Epithelial cell of prostate (primary cell): Measurements from ENCODE around the gene INKA1.
"Not testable (repeated sequence)": the region's sequence is repeated elsewhere in the genome, so short reads cannot be mapped to it uniquely, and the experiment has no call there.

Source experiments
- DNase-seq: peaks from one replicate; pipeline ENCODE4 v3.0.0-alpha.2; 2011; ENCODE audit warnings: low read depth, low spot score
- H3K27ac ChIP-seq: fragments of 450-650 bp; 2 replicates; pipeline ENCODE4 v1.5.1; 2017; ENCODE audit warnings: mild to moderate bottlenecking

INKA1 gene

DNA sequence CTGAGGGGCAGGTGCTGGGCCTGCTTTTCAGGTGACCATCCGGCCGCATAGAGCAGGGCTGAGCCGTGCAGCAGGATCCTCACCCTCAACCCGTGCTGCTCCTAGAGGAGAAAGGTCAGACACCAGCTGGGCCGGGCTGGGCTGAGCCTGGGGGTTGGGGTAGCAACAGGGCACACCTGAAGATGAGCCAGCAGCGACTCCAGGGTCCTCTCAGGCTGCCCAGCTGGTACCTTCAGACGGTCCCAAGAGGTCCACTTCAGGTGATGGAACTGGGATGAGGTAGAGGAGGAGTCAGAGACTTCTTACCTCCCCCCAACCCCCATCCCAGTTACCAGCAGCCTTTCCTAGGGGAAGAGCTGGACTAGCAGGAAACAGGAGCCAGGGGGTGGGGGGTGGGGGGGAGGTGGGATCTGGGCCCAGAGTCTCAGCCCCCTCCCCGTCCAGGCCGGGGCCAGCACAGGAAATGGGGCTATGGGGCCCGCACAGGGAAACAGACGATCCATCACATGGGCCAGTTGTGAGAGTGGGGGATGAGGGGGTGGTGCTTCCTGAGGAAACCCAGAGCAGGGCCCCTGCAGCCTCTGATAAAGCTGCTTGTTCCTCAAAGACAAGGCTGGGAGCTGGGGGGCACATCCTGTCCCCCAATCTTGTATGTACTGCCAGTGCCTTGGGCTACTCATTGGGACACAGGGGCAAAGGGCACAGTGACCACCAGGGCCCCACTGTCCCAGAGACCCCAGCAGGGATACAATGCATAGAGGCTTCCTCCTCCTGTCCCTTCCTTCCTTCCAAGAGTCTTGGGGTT, 3.0 kb downstream of the INKA1 start:
- no peak for DNase-seq
- H3K27ac ChIP-seq: no peak overlapping the region

DNA sequence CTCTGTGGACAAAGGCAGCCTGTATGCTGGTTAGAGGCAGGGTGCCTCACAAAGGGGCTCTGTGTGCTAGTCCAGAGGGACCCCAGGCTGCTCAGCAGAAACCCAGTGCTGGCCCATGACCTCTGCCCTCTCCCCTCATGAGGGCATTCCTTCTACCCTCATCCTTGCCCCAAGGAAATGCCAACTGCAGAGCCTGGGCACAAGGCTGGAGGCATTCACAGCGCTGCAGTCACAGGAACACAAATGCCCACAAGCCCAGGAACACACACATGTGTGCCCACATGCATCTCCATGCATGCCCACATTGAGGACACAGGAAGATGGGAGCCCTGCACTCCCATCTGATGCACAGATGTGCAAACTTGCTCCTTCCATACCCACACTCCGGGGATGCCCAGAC, 3.8 kb downstream of the INKA1 start:
- H3K27ac ChIP-seq: no peak overlapping the region
- DNase-seq: no peak

DNA sequence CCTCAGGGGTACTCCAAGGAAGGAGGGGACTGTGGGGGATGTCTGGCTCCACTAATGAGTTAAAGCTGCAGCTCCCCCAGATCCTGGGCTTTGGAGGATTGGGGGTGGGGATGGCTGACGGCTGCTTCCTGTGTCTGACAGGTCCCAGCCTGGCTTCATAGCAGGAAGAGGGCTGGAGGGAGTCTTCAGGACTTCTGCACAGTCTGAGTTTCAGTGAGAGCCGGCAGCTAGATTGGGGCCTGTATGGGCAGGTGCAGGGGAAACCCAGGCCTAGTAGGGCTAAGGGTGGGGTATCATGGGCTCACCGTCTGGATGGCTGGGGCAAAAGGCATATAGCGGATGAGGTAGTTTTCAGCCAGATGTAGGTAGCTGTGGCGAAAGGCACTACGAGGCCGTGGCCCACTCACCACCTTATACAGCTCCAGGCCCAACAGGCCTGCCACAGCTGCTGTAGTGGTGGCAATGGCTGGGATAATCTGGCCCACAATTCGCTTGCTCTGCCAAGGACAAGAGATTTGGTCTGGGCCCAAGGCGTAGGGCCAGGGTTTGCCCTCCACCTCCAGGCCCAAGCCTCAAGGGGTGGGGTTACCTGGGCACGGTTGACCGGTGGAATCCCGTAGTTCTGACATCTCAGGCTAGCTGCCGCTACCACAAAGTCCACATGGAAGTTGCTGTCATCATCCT, 4.5 kb downstream of the INKA1 start:
- no peak overlapping the region for H3K27ac ChIP-seq
- DNase-seq: no peak

DNA sequence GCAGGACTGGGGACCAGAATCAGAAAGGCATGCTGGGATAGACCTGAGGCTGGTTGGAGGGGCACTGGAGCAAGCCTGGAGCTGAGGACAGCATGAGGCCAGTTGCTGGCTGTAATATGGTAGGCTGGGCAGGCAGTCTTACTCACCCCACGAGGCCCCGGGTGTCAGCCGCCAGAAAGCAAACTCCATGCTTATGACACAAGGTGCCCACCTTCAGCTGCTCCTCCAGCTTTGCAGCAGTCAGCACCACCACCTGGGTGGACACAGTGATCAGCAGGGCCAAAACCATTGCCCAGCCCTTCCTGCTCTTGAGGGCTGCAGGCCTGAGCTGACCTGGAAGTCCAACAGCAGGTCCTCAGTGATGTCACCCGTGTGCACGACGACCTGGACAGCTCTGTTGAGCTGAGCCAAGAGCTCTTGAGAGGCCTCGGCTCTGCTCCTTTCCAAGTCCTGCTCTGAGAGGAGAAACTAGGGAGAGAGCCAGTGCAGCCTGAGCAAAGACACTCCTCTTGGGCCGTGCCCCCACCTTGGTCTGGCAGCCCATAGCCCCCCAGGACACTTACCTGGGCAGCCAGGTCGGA, 9.9 kb downstream of the INKA1 start:
- DNase-seq: no peak
- no peak overlapping the region for H3K27ac ChIP-seq

DNA sequence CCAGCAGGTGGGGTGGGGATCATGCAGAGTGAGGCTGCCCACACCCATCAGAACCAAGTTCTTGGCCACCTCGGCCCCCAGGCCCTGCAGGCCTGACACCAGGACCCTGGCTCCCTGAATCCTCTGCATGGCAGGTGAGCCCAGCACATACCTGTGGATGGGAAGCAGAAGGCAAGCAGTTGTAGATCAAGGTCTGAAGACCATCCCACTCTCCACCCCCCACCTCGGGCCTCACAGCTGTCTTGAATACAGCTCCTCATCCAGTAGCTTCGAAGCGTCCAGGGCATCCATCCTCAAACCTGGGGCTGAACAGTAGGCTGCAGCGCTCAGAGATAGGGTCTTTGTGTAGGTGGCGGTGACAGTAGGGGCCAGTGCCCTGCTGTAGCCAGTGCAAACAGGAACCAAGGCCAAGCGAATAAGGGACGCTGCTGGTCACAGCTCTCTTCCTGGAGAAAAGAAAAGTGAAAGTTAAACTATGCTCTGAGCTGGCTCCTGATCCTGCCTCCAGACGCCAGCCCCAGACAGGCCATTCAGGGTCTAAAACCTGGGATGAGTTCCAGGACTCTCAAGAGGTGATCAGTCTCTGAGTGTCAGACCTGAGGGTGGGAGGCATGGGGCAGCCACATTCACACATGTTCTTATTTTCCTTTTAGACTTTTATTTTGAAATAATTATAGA, 10.6 kb downstream of the INKA1 start, which contains the start of gene UBA7:
Gene UBA7 (minus strand): TSS at position 457 of the 678 bp plus-strand sequence. CDS start 166 bp downstream, at position 291.
- DNase-seq: no peak
- no peak within 1 kb of the TSS for H3K27ac ChIP-seq

DNA sequence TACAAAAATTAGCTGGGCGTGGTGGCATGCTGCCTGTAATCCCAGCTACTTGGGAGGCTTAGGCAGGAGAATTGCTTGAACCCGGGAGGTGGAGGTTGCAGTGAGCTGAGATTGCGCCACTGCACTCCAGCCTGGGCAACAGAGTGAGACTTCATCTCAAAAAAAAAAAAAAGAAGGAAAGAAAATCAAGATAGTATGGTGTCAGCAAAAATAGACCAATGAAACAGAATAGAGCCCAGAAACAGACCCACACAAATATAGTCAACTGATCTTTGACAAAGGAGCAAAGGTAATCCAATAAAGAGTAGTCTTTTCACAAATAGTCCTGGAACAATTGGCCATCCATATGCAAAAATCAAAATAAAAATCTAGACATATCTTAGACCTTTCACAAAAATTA, 20.1 kb downstream of the INKA1 start:
- DNase-seq, H3K27ac ChIP-seq: not testable (repeated sequence)

DNA sequence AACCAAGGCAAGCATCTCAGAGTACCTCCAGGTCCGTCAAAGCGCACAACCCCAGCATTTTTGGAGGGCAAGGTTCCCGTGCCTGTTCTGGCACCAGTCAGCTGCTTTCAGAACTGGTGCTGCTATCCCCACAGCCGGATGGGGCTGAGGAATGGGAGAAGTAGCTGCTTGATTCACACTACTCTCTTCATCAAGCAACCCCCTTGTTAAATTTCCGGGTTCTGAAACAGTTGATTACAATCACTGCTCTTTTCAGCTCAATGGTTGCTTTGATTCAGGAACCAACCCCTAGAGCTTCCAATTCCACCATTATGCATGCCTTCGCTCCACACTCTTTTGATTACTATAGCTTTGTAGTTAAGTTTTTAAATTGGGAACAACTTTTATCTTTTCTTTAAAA, 23.0 kb downstream of the INKA1 start:
- H3K27ac ChIP-seq: no peak overlapping the region
- DNase-seq: no peak

DNA sequence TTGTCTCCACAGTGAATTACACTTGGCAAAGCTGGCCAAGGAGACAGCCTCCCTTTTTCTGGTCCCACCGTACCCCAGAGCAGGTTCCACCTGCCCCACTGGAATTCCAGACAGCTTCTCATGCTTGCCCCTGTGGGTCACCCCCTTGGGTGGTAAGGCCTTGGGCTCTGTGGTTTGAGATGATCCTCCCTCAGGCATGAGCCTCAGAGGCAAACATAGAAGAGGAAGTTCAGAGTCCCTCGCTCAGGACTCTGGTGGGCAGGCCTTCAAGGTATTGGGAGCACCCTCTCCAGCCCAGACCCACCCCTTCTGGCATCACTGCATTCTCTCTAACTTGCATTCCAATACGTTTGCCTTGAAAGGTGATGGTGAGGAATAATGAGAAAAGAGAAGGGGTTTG, 28.3 kb downstream of the INKA1 start:
- DNase-seq: no peak
- H3K27ac ChIP-seq: no peak overlapping the region

DNA sequence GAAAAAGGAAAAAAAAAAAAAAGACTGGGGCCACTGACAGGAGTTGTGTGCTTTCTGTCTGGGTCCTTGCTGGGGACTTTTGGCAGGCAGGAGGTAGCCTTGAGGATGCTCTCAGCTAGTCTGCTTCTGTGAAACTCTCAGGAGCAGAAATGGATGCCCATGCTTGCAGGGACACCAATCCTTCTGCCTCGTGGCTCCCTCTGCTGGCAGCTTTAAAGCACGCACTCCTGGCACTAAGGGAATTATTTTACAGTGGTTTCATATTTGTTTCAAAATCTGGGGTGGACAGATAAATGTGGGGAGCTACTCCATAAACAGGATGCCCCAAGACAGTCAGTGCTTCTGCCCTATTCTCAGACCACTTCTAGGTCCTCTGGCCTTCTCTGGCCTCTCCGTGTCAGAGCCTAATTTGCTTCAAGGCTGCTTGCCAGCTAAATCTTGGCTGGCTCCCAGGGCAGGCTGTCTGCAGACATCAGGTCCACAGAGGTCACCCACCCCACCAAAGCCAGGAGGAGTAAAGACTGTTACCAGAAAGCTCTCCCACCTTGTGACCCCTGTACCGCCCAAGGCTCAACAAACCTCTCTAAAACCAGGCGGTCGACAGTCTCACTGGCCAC, 36.2 kb downstream of the INKA1 start:
- peak; percentile 12 for DNase-seq
- H3K27ac ChIP-seq: no peak overlapping the region

DNA sequence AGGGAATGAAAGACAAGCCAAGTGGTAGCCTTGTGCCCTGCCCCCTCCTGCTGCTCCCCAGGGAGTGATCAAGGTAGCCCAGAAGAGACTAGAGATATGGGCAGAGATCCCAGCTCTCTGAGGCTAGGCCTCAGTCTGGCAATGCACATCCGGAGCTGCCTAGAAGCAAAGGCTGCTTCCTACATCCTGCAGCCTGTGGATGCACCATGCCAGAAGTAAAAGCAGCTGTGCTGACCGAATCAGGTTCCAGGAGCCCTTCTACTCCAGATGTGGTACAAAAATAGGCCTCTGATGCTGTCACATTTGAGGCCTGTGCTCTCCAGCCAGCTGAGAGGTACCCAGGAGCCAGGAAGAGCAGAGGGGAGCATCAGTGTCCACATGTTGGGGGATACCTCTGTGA, 37.3 kb downstream of the INKA1 start:
- H3K27ac ChIP-seq: no peak overlapping the region
- no peak for DNase-seq

DNA sequence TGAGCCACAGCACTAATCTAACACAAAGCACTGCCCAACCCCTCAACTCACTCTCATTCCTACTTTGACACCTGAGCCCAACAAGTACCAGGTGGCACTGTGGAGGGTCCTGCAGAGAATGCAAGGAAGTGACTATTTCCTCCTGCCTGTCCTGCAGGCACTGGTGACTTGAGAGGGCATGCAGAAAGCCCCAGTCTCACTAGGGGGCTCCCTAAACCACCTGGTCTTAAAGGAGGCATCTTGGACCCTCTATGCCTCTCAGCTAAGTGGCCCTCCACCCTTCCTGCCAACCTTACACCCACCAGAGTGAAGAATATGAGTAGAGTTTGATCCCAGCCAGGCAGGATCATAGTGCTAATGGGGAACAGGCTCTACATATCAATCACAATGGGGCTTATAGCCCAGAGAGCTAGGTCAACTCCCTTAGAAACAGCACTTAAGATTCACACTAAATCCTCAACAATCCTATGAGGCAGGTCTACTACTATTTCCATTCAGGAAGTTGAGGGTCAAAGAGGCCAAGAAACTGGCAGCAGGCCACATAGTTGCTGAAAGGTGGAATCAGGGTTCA, 38.1 kb downstream of the INKA1 start:
- no peak overlapping the region for H3K27ac ChIP-seq
- no peak for DNase-seq

DNA sequence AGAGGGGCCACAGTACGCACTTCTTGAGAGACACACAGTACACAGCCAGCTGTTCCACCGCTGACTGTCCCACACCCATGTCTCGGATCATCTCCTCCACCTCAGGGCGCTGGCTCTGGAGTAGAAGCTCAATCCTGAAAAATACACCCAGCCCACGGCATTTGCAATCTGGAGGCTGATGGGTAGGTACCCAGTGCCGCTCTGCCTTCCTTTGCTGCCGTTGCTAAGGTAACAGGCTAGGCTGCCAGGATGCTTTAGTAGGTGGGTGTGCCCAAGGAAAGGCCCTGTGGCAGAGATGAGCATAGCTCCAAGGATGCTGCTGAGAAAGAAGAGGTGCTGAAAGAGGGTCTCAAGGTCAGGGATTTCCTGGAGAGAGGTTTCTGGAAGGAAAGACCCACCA, 38.7 kb downstream of the INKA1 start:
- DNase-seq: no peak
- no peak overlapping the region for H3K27ac ChIP-seq

DNA sequence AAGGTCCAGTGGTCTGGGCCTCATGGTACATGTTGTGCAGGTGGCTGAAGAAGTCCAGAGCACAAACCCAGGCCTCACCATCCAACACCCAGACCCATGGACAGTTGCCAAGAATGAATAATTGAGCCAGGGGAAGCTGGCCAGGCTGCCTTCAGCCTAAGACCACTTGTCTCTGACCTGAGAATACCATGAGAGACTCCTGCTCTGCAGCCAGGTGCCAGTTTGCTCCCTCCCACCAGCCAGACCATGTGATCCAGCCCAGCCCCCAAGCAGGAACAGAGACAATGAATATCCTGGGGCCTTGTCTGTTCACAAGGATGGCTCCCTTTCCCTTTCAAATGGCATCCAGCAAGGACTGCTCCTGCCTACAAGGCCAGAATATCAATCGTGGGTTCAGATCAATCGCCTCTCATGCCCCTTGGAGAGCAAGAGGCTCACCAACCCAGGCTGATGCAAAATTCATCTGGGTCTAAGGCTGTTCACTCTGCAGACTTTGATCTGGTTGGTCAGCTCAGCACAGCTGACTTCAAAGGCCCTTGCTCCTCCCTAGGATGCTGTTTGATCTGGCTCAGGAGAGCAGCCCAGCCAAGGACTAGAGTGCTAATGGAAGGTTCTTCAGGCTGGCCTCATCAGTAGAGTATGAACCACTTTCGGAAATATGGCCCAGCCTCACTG, 39.9 kb downstream of the INKA1 start:
- no peak overlapping the region for H3K27ac ChIP-seq
- no peak for DNase-seq

DNA sequence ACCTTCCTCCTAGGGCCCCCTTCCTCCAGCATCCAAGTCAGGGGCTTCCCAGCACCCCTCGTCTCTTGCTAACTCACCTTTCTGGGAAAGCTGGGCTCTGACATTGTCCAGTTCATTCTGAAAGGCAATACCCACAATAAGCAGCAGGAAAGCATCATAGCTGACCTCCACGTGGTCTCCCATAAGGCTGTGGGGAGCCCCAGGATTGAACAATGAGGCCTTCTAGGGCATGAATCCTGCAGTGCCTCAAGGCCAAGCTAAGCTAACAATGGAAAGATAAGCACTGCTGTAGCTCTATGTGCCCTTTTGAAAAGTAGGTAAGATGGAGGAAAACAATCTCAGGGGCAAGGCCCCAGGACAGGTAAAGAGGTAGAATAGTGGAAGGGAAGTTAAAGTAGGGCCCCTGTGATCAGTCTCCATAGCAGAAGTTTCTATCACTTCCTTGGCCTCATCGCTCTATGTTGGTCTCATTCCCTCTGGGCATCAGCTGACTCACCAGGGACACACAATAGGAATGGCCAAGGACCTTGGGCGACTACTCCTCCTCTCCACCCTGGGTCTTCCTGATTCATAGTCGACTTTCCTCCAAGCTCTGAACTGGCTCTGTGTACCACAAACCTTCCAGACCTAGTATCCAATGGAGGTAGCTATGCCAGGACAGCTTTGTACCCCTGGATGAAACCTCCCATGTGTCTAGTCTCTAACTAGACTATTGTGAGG, 41.6 kb downstream of the INKA1 start:
- DNase-seq: no peak
- H3K27ac ChIP-seq: no peak overlapping the region

DNA sequence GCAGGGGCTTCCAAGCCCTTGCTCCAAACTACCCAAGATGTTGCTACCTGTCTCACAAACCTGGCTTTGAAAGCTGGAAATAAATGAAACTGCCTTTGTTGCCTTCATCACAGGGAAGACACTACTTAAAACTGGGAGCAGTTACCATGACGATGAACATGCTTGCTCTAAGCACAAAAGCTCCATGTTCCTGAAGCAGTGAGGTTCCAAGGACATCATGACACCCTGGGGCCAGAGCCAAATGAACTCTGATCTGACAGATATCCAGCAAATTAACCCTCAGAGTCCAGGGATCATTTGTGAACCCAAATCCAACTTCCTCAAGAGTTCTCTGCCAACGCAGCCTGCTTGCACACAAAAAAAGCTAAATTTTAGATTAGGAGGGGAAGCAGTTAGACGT, 42.6 kb downstream of the INKA1 start:
- no peak overlapping the region for H3K27ac ChIP-seq
- no peak for DNase-seq
